Trophoblast cell (in vitro differentiated cells and primary cell): ENCODE data around the gene IL1RAPL1.
"Not testable (repeated sequence)": the region's sequence is repeated elsewhere in the genome, so short reads cannot be mapped to it uniquely, and the experiment has no call there.

ENCODE experiments used
- DNase-seq, 2 donors: peaks; one replicate each; pipeline ENCODE4 v3.0.0-alpha.2; 2016
- H2AFZ ChIP-seq: 2 replicates; pipeline ENCODE4 v1.6.1; 2013; ENCODE audit warnings: low read length, moderate library complexity, mild to moderate bottlenecking; ENCODE audit not compliant: insufficient read depth, poor library complexity
- H2AK5ac ChIP-seq: 2 replicates; pipeline ENCODE4 v1.6.1; 2013; ENCODE audit warnings: mild to moderate bottlenecking, low read length
- H2BK120ac ChIP-seq: 2 replicates; pipeline ENCODE4 v1.6.1; 2013; ENCODE audit warnings: low read length, mild to moderate bottlenecking, moderate library complexity; ENCODE audit not compliant: insufficient read depth, poor library complexity
- H2BK12ac ChIP-seq: 2 replicates; pipeline ENCODE4 v1.6.1; 2013; ENCODE audit warnings: mild to moderate bottlenecking, low read length, moderate library complexity
- H2BK5ac ChIP-seq: 2 replicates; pipeline ENCODE4 v1.6.1; 2013; ENCODE audit warnings: low read length, low read depth, moderate library complexity, mild to moderate bottlenecking; ENCODE audit not compliant: poor library complexity
- H3K14ac ChIP-seq: 2 replicates; pipeline ENCODE4 v1.6.1; 2013; ENCODE audit warnings: mild to moderate bottlenecking, low read length
- H3K18ac ChIP-seq: 2 replicates; pipeline ENCODE4 v1.6.1; 2013; ENCODE audit warnings: mild to moderate bottlenecking, low read length
- H3K23ac ChIP-seq: 2 replicates; pipeline ENCODE4 v1.6.1; 2013; ENCODE audit warnings: low read length
- H3K27ac ChIP-seq: 2 replicates; pipeline ENCODE4 v1.5.1; 2013; ENCODE audit warnings: low read depth, mild to moderate bottlenecking, inconsistent platforms, low read length, moderate library complexity
- H3K27me3 ChIP-seq: 2 replicates; pipeline ENCODE4 v1.6.1; 2013; ENCODE audit warnings: inconsistent platforms, mild to moderate bottlenecking, low read length, moderate library complexity; ENCODE audit not compliant: insufficient read depth
- H3K36me3 ChIP-seq, 2 experiments: 1 replicate in 1 of 2; 2 replicates in 1 of 2; pipeline ENCODE4 v1.6.1; 2013; ENCODE audit warnings: low read length in 2 of 2, mild to moderate bottlenecking in 2 of 2, moderate library complexity in 1 of 2; ENCODE audit not compliant: insufficient read depth in 2 of 2, control insufficient read depth in 1 of 2
- H3K4ac ChIP-seq: 2 replicates; pipeline ENCODE4 v1.6.1; 2013; ENCODE audit warnings: low read depth, mild to moderate bottlenecking, low read length, moderate library complexity
- H3K4me1 ChIP-seq, 2 experiments: 1 replicate in 1 of 2; 2 replicates in 1 of 2; pipeline ENCODE4 v1.6.1; 2013; ENCODE audit warnings: low read length in 2 of 2, mild to moderate bottlenecking in 2 of 2, moderate library complexity in 1 of 2; ENCODE audit not compliant: insufficient read depth in 2 of 2, control insufficient read depth in 1 of 2
- H3K4me2 ChIP-seq: 2 replicates; pipeline ENCODE4 v1.6.1; 2013; ENCODE audit warnings: inconsistent platforms, mild to moderate bottlenecking, low read length, moderate library complexity
- H3K4me3 ChIP-seq: 2 replicates; pipeline ENCODE4 v1.5.1; 2013; ENCODE audit warnings: mild to moderate bottlenecking, low read depth, low read length, inconsistent platforms
- H3K79me1 ChIP-seq: one replicate; pipeline ENCODE4 v1.6.1; 2013; ENCODE audit warnings: low read length
- H3K79me2 ChIP-seq: 2 replicates; pipeline ENCODE4 v1.6.1; 2013; ENCODE audit warnings: low read length, mild to moderate bottlenecking; ENCODE audit not compliant: control insufficient read depth, insufficient read depth, poor library complexity
- H3K9ac ChIP-seq: 2 replicates; pipeline ENCODE4 v1.6.1; 2013; ENCODE audit warnings: mild to moderate bottlenecking, low read length
- H3K9me3 ChIP-seq: 2 replicates; pipeline ENCODE4 v1.6.1; 2013; ENCODE audit warnings: low read depth, mild to moderate bottlenecking, control low read depth, inconsistent platforms, low read length; ENCODE audit not compliant: insufficient read depth
- H4K12ac ChIP-seq: 2 replicates; pipeline ENCODE4 v1.6.1; 2013; ENCODE audit warnings: low read depth, mild to moderate bottlenecking, low read length, moderate library complexity
- H4K8ac ChIP-seq: 2 replicates; pipeline ENCODE4 v1.6.1; 2013; ENCODE audit warnings: low read depth, mild to moderate bottlenecking, low read length, moderate library complexity
- H4K91ac ChIP-seq: one replicate; pipeline ENCODE4 v1.6.1; 2013; ENCODE audit warnings: low read depth, mild to moderate bottlenecking, low read length, moderate library complexity
- WGBS: extraction: QIAGEN DNeasy Blood & Tissue Kit; methylation state at CpG from one replicate; pipeline ENCODE4 v1.1.7; 2013; ENCODE audit warnings: missing lambda C conversion rate; ENCODE audit not compliant: insufficient read length, insufficient coverage; ENCODE audit errors: extremely low coverage; 5-methylcytosine and 5-hydroxymethylcytosine counted together

The IL1RAPL1 gene

GRCh38 chrX:28800671-28801070, 213.4 kb downstream of the IL1RAPL1 start:
- not testable (repeated sequence) for H3K14ac ChIP-seq, H4K12ac ChIP-seq, H3K23ac ChIP-seq, H3K4ac ChIP-seq, DNase-seq, H2BK120ac ChIP-seq, H3K36me3 ChIP-seq, H2AK5ac ChIP-seq, H3K4me1 ChIP-seq, H2BK12ac ChIP-seq, H4K91ac ChIP-seq, H2AFZ ChIP-seq, H4K8ac ChIP-seq, H3K18ac ChIP-seq, H3K4me2 ChIP-seq, H3K9me3 ChIP-seq, H3K79me1 ChIP-seq, H3K27ac ChIP-seq, H3K4me3 ChIP-seq, H3K9ac ChIP-seq, H3K79me2 ChIP-seq, H3K27me3 ChIP-seq, H2BK5ac ChIP-seq
- WGBS, result no CpG with 5 or more reads among the region's 5 CpGs

DNA sequence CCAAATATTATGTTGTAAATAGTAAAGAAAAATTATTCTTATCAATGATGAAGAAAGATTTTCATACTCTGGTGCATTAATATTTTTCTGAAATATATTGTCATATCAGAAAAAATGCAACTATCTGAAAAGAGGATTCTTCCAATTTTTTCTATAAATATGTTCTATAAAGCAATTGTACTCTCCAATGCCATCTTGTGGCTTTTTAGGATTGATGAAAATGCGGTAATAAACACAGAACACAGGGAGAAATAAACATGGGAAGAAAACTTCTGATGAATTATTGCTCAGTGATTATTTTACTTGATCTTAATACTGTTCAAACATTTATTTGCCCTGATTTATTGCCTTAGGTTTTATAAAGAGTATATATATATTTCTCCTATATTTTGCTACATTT, 215.4 kb downstream of the IL1RAPL1 start:
- Histone ChIP-seq H4K91ac (no peak overlapping the region), H3K9me3 (no peaks in the 10 kb centered on the region), H3K4me3 (no peak overlapping the region), H4K12ac (no peak overlapping the region), H3K14ac (no peak overlapping the region), H2AFZ (no peak overlapping the region), H4K8ac (no peak overlapping the region), H3K18ac (no peak overlapping the region), H3K36me3 (no peaks in the 10 kb centered on the region), H2BK5ac (no peak overlapping the region), H3K27ac (no peak overlapping the region), H3K9ac (no peak overlapping the region), H2BK120ac (no peak overlapping the region), H3K4ac (no peak overlapping the region), H2AK5ac (no peak overlapping the region), H3K79me2 (no peaks in the 10 kb centered on the region), H2BK12ac (no peak overlapping the region), H3K4me2 (no peak overlapping the region), H3K4me1 (no peaks in the 10 kb centered on the region), H3K23ac (no peak overlapping the region), H3K27me3 (no peaks in the 10 kb centered on the region), H3K79me1 (no peaks in the 10 kb centered on the region)
- no CpG with 5 or more reads among the region's 1 CpG for WGBS
- no peak for DNase-seq

DNA sequence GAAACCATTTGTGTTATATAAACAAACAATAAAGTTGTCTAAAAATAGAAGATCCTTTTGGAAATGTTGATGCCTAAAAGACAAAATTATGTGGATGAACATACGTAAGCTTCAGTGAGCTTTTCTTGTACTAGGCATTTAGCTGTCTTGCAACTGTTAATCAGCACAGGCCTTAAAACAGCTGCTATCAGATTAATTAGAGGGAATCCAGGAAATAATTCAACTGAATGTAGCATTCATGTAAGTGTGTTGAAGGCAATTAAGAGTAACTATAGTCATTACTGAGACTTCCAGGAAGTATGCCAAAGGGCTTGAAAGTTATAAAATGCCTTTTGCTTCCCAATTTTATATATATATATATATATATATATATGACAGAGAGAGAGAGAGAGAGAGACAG, 248.7 kb downstream of the IL1RAPL1 start:
- no peak overlapping the region for H3K4me3 ChIP-seq
- H3K27me3 ChIP-seq, result no peaks in the 10 kb centered on the region
- no peak overlapping the region for H4K12ac ChIP-seq
- H3K79me1 ChIP-seq, result no peaks in the 10 kb centered on the region
- H2BK120ac ChIP-seq, result no peak overlapping the region
- no peak overlapping the region for H3K9ac ChIP-seq
- no peak overlapping the region for H2BK12ac ChIP-seq
- H3K18ac ChIP-seq, result no peak overlapping the region
- WGBS, result no CpG with 5 or more reads among the region's 1 CpG
- H3K36me3 ChIP-seq, result no peaks in the 10 kb centered on the region
- no peak overlapping the region for H3K4ac ChIP-seq
- H2AK5ac ChIP-seq, result no peak overlapping the region
- no peak overlapping the region for H4K8ac ChIP-seq
- no peaks in the 10 kb centered on the region for H3K4me1 ChIP-seq
- H2AFZ ChIP-seq, result no peak overlapping the region
- H3K9me3 ChIP-seq, result no peaks in the 10 kb centered on the region
- no peak overlapping the region for H3K4me2 ChIP-seq
- no peak overlapping the region for H3K23ac ChIP-seq
- no peak for DNase-seq
- no peaks in the 10 kb centered on the region for H3K79me2 ChIP-seq
- no peak overlapping the region for H3K27ac ChIP-seq
- no peak overlapping the region for H2BK5ac ChIP-seq
- H3K14ac ChIP-seq, result no peak overlapping the region
- H4K91ac ChIP-seq, result no peak overlapping the region

GRCh38 chrX:28843817-28844216, 256.6 kb downstream of the IL1RAPL1 start:
- H4K12ac ChIP-seq, result no peak overlapping the region
- H3K36me3 ChIP-seq, result no peaks in the 10 kb centered on the region
- H3K18ac ChIP-seq, result no peak overlapping the region
- WGBS, result no CpG with 5 or more reads among the region's 3 CpGs
- no peaks in the 10 kb centered on the region for H3K9me3 ChIP-seq
- no peak overlapping the region for H4K8ac ChIP-seq
- H3K14ac ChIP-seq, result no peak overlapping the region
- DNase-seq, result no peak
- no peak overlapping the region for H3K4me3 ChIP-seq
- no peak overlapping the region for H3K9ac ChIP-seq
- no peaks in the 10 kb centered on the region for H3K4me1 ChIP-seq
- no peak overlapping the region for H3K23ac ChIP-seq
- H3K4me2 ChIP-seq, result no peak overlapping the region
- no peaks in the 10 kb centered on the region for H3K27me3 ChIP-seq
- no peaks in the 10 kb centered on the region for H3K79me1 ChIP-seq
- no peak overlapping the region for H3K4ac ChIP-seq
- H4K91ac ChIP-seq, result no peak overlapping the region
- H2AK5ac ChIP-seq, result no peak overlapping the region
- H3K27ac ChIP-seq, result no peak overlapping the region
- no peak overlapping the region for H2BK5ac ChIP-seq
- H2AFZ ChIP-seq, result no peak overlapping the region
- H3K79me2 ChIP-seq, result no peaks in the 10 kb centered on the region
- H2BK12ac ChIP-seq, result no peak overlapping the region
- no peak overlapping the region for H2BK120ac ChIP-seq
